HCT116 (cell line): ENCODE results near the gene ZDHHC14. TPM values are rescaled to one million over a fixed set of nuclear protein-coding genes. Genes with fewer than 3 reads are reported as not detected.

Source experiments
- ATAC-seq: fragments of 200-7000 bp; cut with Tn5 transposase; 2 replicates; pipeline ENCODE4 v1.9.1; 2020; ENCODE audit warnings: mild to moderate bottlenecking, moderate library complexity
- BruUV-seq: library from RNA; stranded (reverse); fragments of 400-500 nt; replicated peaks from 2 replicates; lab custom pipeline; 2021; lab: Mats Ljungman, UMichigan
- CTCF ChIA-PET: fragments of 300-600 bp; sonication (Branson Sonifier 250); formaldehyde crosslinking; loops from one replicate; lab custom pipeline; 2021; ENCODE audit warnings: antibody characterized with exemption; lab: Charles Lee
- POLR2A ChIA-PET: fragments of 300-600, 350-600 bp; sonication (Branson Sonifier 250); formaldehyde crosslinking; loops from one replicate; lab custom pipeline; 2021; ENCODE audit warnings: antibody characterized with exemption; lab: Charles Lee
- RAD21 ChIA-PET, 2 experiments: fragments of 300-600 bp; sonication (Branson Sonifier 250); formaldehyde crosslinking; loops; one replicate each; lab custom pipeline; 2023; ENCODE audit warnings: low total read pairs in 2 of 2; ENCODE audit not compliant: uncharacterized antibody in 2 of 2, unreplicated experiment in 2 of 2, low non-redundant PET in 1 of 2; lab: Charles Lee
- DNase-seq: peaks from one replicate; pipeline ENCODE4 v3.0.0-alpha.2; 2010; ENCODE audit warnings: low read depth, low spot score
- H2AFZ ChIP-seq: fragments of 200-600 bp; shearing (Covaris generic), sonication (generic); 2 replicates; pipeline ENCODE4 v1.6.1; 2017; ENCODE audit warnings: low read depth, mixed run types, mixed read lengths, antibody characterized with exemption, low read length; ENCODE audit not compliant: poor library complexity, severe bottlenecking
- H3K27ac ChIP-seq: 2 replicates; pipeline ENCODE4 v1.5.1; 2012; ENCODE audit warnings: low read depth, low read length
- H3K27me3 ChIP-seq: fragments of 200-600 bp; sonication (generic); 2 replicates; pipeline ENCODE4 v1.6.1; 2016; ENCODE audit warnings: mixed run types, low read length, mixed read lengths; ENCODE audit not compliant: insufficient read depth
- H3K36me3 ChIP-seq, 2 experiments: fragments of 200-500 bp in 1 of 2; fragments of 200-600 bp in 1 of 2; sonication (Bioruptor generic) in 1 of 2; sonication (generic) in 1 of 2; 2 replicates each; pipeline versions ENCODE4 v1.5.1 to v1.6.1; 2014 to 2016; ENCODE audit warnings: low read length in 2 of 2, inconsistent platforms in 1 of 2, mixed read lengths in 1 of 2, mixed run types in 1 of 2; ENCODE audit not compliant: insufficient read depth in 2 of 2, control insufficient read depth in 1 of 2
- H3K4me1 ChIP-seq, 2 experiments: fragments of 200-600 bp in 1 of 2; sonication (generic) in 1 of 2; 2 replicates each; pipeline versions ENCODE4 v1.5.1 to v1.6.1; 2012 to 2017; ENCODE audit warnings: low read length in 2 of 2, inconsistent platforms in 1 of 2, mild to moderate bottlenecking in 1 of 2, mixed read lengths in 1 of 2, mixed run types in 1 of 2, moderate library complexity in 1 of 2; ENCODE audit not compliant: insufficient read depth in 2 of 2, control insufficient read depth in 1 of 2
- H3K4me2 ChIP-seq: fragments of 200-600 bp; sonication (generic); 2 replicates; pipeline ENCODE4 v1.6.1; 2017; ENCODE audit warnings: mixed run types, low read length, mixed read lengths
- H3K4me3 ChIP-seq, 2 experiments: fragments of 200-600 bp in 1 of 2; sonication (generic) in 1 of 2; replicated peaks in 1 of 2; 2 replicates each; pipeline ENCODE4 v1.5.1; 2011 to 2016; ENCODE audit warnings: low read length in 2 of 2, control low read depth in 1 of 2, low read depth in 1 of 2, mild to moderate bottlenecking in 1 of 2, mixed read lengths in 1 of 2, mixed run types in 1 of 2
- H3K79me2 ChIP-seq: fragments of 200-600 bp; sonication (generic); 2 replicates; pipeline ENCODE4 v1.6.1; 2017; ENCODE audit warnings: mild to moderate bottlenecking, mixed run types, low read length, moderate library complexity, mixed read lengths; ENCODE audit not compliant: insufficient read depth
- H3K9ac ChIP-seq: fragments of 200-600 bp; sonication (generic); 2 replicates; pipeline ENCODE4 v1.6.1; 2016; ENCODE audit warnings: low read length, mixed read lengths
- H3K9me2 ChIP-seq: fragments of 200-600 bp; sonication (generic), shearing (Covaris generic); 2 replicates; pipeline ENCODE4 v1.6.1; 2017; ENCODE audit warnings: mixed run types, mild to moderate bottlenecking, moderate library complexity; ENCODE audit not compliant: insufficient read depth
- H3K9me3 ChIP-seq, 2 experiments: fragments of 200-500 bp in 1 of 2; fragments of 200-600 bp in 1 of 2; sonication (Bioruptor generic) in 1 of 2; sonication (generic) in 1 of 2; 2 replicates each; pipeline ENCODE4 v1.6.1; 2014 to 2017; ENCODE audit warnings: low read length in 2 of 2, mixed read lengths in 2 of 2, inconsistent platforms in 1 of 2, low read depth in 1 of 2, mild to moderate bottlenecking in 1 of 2, mixed run types in 1 of 2, moderate library complexity in 1 of 2; ENCODE audit not compliant: control insufficient read depth in 1 of 2, insufficient read depth in 1 of 2
- H4K20me1 ChIP-seq: fragments of 200-600 bp; sonication (generic), shearing (Covaris generic); 2 replicates; pipeline ENCODE4 v1.6.1; 2017; ENCODE audit warnings: mixed run types, mild to moderate bottlenecking, moderate library complexity; ENCODE audit not compliant: insufficient read depth
- ATF3 ChIP-seq: IDR thresholded peaks from 2 replicates; pipeline ENCODE4 v1.6.1; 2012
- CTCF ChIP-seq, 3 experiments: fragments of 200-600 bp in 1 of 3; sonication (generic) in 1 of 3; IDR thresholded peaks in 2 of 3; conservative IDR thresholded peaks in 1 of 3; 2 replicates each; pipeline ENCODE4 v1.5.1; 2012 to 2017; ENCODE audit warnings: low read depth in 2 of 3, low read length in 2 of 3, antibody characterized with exemption in 1 of 3, borderline replicate concordance in 1 of 3, control low read depth in 1 of 3, mild to moderate bottlenecking in 1 of 3, mixed read lengths in 1 of 3, mixed run types in 1 of 3, moderate library complexity in 1 of 3; ENCODE audit not compliant: insufficient read depth in 1 of 3
- EGR1 ChIP-seq: IDR thresholded peaks from 2 replicates; pipeline ENCODE4 v1.6.1; 2012; ENCODE audit warnings: low read depth
- EZH2 ChIP-seq: fragments of 200-600 bp; sonication (generic); IDR thresholded peaks from 2 replicates; pipeline ENCODE4 v1.6.1; 2017; ENCODE audit warnings: antibody characterized with exemption, mixed run types
- JUND ChIP-seq: IDR thresholded peaks from 2 replicates; pipeline ENCODE4 v1.6.1; 2012
- POLR2A ChIP-seq: IDR thresholded peaks from 2 replicates; pipeline ENCODE4 v1.7.0; 2011; ENCODE audit warnings: borderline replicate concordance; ENCODE audit not compliant: insufficient read depth, insufficient read length; ENCODE audit errors: extremely low read depth
- POLR2AphosphoS5 ChIP-seq: IDR thresholded peaks from 2 replicates; pipeline ENCODE4 v1.6.1; 2011; ENCODE audit warnings: mild to moderate bottlenecking, low read depth, low read length, moderate library complexity
- RAD21 ChIP-seq: IDR thresholded peaks from 2 replicates; pipeline ENCODE4 v1.6.1; 2012; ENCODE audit warnings: low read depth, mild to moderate bottlenecking
- SIN3A ChIP-seq: IDR thresholded peaks from 2 replicates; pipeline ENCODE4 v1.6.1; 2012; ENCODE audit warnings: low read depth
- SP1 ChIP-seq: IDR thresholded peaks from 2 replicates; pipeline ENCODE4 v1.6.1; 2012; ENCODE audit warnings: low read depth
- SRF ChIP-seq: IDR thresholded peaks from 2 replicates; pipeline ENCODE4 v1.6.1; 2012; ENCODE audit warnings: low read depth
- TCF7L2 ChIP-seq: IDR thresholded peaks from 2 replicates; pipeline ENCODE4 v1.7.0; 2011; ENCODE audit warnings: borderline replicate concordance, inconsistent platforms; ENCODE audit not compliant: insufficient read depth, insufficient read length; ENCODE audit errors: extremely low read depth
- YY1 ChIP-seq: IDR thresholded peaks from 2 replicates; pipeline ENCODE4 v1.6.1; 2011; ENCODE audit warnings: low read length, low read depth, moderate library complexity, mild to moderate bottlenecking; ENCODE audit not compliant: insufficient replicate concordance; ENCODE audit errors: extremely low read depth
- ZBTB33 ChIP-seq: IDR thresholded peaks from 2 replicates; pipeline ENCODE4 v1.6.1; 2011; ENCODE audit warnings: mild to moderate bottlenecking, low read length, moderate library complexity; ENCODE audit not compliant: insufficient replicate concordance; ENCODE audit errors: extremely low read depth
- ZNF274 ChIP-seq: fragments of 200-500 bp; sonication (Bioruptor generic); IDR thresholded peaks from 2 replicates; pipeline ENCODE4 v1.6.1; 2014; ENCODE audit warnings: mild to moderate bottlenecking, low read depth, low read length, inconsistent platforms
- intact Hi-C: fragments of 100-400 bp; cut with micrococcal nuclease; formaldehyde crosslinking; loops from 2 replicates; pipeline ENCODE4 v1.10.0; 2022
- total RNA-seq: library from RNA; stranded (reverse); gene quantifications from one replicate; pipeline ENCODE4 v1.2.1, GENCODE V29; 2021; ENCODE audit not compliant: unreplicated experiment

The ZDHHC14 gene
- total RNA-seq, 1 experiment from 2014 or later = 5.3 TPM

DNA sequence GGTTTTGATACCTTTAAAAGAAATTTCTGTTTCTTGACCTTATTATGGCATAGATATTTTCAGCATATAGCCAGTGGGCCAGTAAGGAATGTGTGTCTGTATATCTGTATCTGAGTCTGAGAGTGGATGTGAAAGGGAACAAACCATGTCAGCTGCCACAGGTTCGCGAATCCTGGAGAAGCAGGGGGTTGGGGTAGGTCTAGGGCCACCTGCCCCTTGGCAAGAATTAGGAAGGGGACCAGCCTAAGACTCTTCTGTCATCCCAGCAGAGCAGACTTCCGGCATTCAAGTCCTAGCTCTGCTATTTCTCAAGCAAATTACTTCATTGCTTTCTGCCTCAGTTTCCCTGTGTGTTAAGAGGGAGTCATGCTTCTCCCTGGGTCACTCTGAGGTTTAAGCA, 261.7 kb downstream of the ZDHHC14 start:
- Histone ChIP-seq H3K9ac (no peak overlapping the region), H3K4me2 (no peak overlapping the region), H3K27ac (no peak overlapping the region), H3K27me3 (no peaks in the 10 kb centered on the region), H3K4me1 (no peaks in the 10 kb centered on the region), H3K4me3 (no peak overlapping the region), H3K9me3 (no peaks in the 10 kb centered on the region), H4K20me1 (no peaks in the 10 kb centered on the region), H2AFZ (no peak overlapping the region), H3K36me3 (no peaks in the 10 kb centered on the region), H3K9me2 (no peaks in the 10 kb centered on the region), H3K79me2 (no peaks in the 10 kb centered on the region)
- DNase-seq = no peak
- ChIA-PET RAD21 (no interaction called here), CTCF (no interaction called here), POLR2A (no interaction called here)
- ATAC-seq = no peak
- intact Hi-C loops = loop anchor here (10.0 kb wide), 2 partner anchors 302 to 432 kb away; no protein-coding TSS in a partner anchor
- BruUV-seq = no TSS peak
- TF ChIP-seq EZH2 (no peak), CTCF (IDR thresholded peaks at IDR 0.05 in 2 of 3, conservative IDR thresholded peaks at IDR 0.05 in 1 of 3; ENCODE audit: borderline replicate concordance in 1 of 3, insufficient read depth in 1 of 3, low read depth in 2 of 3, low read length in 2 of 3) (no peak), ZNF274 (no peak), RAD21 (no peak), POLR2A (no peak), TCF7L2 (no peak), EGR1 (no peak), SIN3A (no peak), ATF3 (no peak), SP1 (no peak), POLR2AphosphoS5 (no peak), YY1 (no peak), JUND (no peak), SRF (no peak), ZBTB33 (no peak)
